ENCODE measurements around the gene TMEM183A. TPM values are rescaled to one million over a fixed set of nuclear protein-coding genes. Genes with fewer than 3 reads are reported as not detected.
"Not testable (repeated sequence)": the region's sequence is repeated elsewhere in the genome, so short reads cannot be mapped to it uniquely, and the experiment has no call there.

The TMEM183A gene
- total RNA-seq, 1 donor from 2014 or later: 131 TPM

GRCh38 chr1:202987922-202988583 lies 19.1 kb upstream of the TMEM183A start:
- DNase-seq: no peak

GRCh38 chr1:202989879-202990278 lies 17.3 kb upstream of the TMEM183A start:
- no peak for DNase-seq

GRCh38 chr1:202991112-202991511 lies 16.1 kb upstream of the TMEM183A start:
- no peak for DNase-seq

GRCh38 chr1:202994756-202995155 lies 12.4 kb upstream of the TMEM183A start:
- no peak for DNase-seq

GRCh38 chr1:202998836-202999750 lies 8.1 kb upstream of the TMEM183A start:
- no peak for DNase-seq

DNA sequence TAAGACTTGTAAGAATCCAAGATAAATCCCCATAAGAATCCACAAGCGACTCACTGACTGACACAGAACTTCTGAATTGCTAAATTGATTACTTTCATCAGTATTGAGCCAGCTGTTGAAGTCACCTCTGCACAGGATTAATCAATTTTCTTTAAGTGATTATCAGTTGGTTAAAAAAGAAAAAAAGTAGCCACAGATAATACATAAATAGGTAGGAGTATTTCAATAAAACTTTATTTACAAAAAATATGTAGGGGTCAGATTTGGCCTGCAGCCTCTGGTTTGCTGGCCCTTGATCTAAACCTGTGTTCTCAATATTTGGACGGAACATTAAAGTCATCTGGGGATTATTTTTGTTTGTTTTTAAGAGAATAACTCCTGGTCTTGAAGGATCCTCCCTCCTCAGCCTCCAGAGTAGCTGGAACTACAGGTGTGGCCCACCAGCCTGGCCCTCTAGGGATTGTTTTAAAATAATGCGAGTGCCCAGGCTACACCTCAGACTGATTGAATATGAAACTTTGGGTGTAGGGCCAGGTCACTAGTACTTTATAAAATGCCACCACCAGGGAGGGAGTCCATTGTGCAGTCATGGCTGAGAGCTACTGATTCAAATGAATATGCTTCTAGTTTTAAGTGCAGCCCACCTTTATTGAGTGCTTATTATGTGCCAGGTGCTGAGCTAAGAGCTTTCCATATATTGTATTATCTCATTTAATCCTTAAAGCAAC lies 6.8 kb upstream of the TMEM183A start:
- DNase-seq: no peak

GRCh38 chr1:203001986-203002385 lies 5.2 kb upstream of the TMEM183A start:
- no peak for DNase-seq

DNA sequence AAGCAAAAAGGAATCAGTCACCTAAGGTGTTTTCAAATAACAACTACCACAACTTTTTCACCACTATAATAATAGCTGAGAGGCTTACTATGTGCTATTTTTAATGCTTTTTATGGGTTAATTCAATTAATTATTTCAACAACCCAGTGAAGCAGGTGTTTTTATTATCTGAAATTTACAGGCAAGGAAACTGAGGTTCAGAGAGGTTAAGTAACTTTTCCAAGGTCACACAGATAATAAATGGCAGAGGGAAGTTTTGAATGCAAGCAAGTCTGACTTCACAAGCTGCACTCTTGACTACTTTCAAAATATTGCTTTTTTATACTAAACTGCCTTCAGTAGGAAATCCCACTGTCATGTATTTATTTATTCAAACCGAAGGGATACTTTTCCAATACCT lies 4.2 kb upstream of the TMEM183A start:
- DNase-seq: no peak

DNA sequence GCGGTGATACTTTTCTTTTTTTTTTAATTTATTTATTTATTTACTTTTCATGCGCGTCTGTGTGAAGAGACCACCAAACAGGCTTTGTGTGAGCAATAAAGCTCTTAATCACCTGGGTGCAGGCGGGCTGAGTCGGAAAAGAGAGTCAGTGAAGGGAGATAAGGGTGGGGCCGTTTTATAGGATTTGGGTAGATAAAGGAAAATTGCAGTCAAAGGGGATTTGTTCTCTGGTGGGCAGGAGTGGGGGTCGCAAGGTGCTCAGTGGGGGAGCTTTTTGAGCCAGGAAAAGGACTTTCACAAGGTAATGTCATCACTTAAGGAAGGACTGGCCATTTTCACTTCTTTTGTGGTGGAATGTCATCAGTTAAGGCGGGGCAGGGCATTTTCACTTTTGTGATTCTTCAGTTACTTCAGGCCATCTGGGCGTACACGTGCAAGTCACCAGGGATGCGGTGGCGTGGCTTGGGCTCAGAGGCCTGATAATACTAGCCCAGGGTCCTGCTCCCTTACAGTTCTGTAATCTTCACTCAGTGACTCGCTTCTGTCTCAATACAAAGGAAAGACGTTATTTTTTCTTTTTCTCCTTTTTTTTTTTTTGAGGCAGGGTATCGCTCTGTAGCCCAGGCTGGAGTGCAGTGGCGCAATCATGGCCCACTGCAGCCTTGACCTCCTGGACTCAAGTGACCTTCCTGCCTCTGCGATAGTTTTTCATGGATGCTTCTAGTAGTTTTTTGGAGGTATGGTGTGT lies 1.6 kb upstream of the TMEM183A start:
- not testable (repeated sequence) for DNase-seq

DNA sequence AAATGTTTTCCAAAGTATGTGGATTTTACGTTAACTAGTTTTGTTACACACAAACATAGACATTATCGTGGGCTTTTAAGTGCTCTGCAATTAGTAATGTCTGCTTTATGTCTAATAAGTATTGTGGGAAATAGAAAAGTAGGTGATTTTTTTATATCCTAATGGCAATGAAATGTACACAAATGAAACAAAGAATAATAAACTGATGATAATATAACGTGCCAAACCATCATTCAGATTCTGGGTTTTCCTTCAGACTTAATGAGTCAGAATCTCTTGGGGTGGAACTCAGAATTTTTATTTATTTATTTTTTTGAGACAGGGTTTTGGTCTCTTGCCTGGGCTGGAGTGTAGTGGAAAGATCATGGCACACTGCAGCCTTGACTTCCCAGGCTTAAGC lies 2.0 kb downstream of the TMEM183A start:
- DNase-seq: no peak

GRCh38 chr1:203011582-203011981 lies 4.4 kb downstream of the TMEM183A start:
- no peak for DNase-seq

GRCh38 chr1:203017061-203017460 lies 9.9 kb downstream of the TMEM183A start:
- no peak for DNase-seq

GRCh38 chr1:203017692-203018091 lies 10.5 kb downstream of the TMEM183A start:
- no peak for DNase-seq

GRCh38 chr1:203022855-203023254 lies 15.7 kb downstream of the TMEM183A start:
- DNase-seq: not testable (repeated sequence)

DNA sequence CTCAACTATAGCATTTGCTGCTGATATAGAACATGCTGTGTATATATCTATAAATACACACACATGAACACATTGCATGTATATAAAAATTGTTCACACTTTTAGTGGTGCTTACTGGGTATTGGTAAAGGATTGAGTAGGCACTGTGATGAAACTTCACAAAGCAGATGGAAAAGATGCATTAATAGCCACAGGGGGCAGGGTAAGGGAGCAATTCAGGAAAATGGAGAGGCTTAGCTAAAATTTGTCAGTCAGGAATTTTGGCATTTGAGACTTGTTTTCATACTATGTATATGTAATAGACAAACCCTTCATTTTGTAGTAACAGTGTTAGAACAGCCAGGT lies 18.5 kb downstream of the TMEM183A start:
- no peak for DNase-seq

DNA sequence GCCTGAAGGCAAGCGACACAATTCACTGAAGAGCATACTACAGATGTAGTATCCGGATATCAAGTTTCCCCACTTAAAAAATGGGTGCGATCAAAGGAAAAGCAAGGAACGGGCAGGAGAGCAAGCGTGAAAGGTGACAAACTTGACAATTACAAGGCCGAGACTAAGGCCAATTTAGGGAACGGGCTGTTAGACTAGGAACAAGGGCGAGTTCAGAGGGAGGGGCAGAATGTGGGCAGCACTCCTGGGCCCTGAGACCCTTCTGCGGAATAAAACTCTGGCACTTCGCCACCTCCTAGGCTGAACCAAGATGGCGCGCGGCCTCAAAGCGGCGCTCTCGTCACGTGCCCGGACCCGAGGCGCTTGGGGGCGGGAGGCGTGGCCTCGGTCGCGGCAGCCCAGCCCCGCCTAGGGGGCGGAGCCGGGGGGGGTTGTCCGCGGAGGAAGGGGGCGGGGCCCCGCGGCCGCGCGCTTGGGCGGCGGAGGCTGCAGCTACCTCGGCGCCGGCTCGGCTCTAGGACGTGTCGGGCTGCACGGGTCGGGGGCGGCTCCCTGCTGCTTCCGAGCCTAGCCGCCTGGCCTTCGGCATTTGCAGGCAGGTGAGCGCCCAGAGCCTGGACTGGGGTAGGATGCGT lies 19.0 kb downstream of the TMEM183A start, which contains the start of gene PPFIA4:
TSS of gene PPFIA4 (plus strand) at position 461 of the 635 bp plus-strand sequence. CDS start 12,518 bp downstream, outside the sequence.
- peak; percentile 80 for DNase-seq

DNA sequence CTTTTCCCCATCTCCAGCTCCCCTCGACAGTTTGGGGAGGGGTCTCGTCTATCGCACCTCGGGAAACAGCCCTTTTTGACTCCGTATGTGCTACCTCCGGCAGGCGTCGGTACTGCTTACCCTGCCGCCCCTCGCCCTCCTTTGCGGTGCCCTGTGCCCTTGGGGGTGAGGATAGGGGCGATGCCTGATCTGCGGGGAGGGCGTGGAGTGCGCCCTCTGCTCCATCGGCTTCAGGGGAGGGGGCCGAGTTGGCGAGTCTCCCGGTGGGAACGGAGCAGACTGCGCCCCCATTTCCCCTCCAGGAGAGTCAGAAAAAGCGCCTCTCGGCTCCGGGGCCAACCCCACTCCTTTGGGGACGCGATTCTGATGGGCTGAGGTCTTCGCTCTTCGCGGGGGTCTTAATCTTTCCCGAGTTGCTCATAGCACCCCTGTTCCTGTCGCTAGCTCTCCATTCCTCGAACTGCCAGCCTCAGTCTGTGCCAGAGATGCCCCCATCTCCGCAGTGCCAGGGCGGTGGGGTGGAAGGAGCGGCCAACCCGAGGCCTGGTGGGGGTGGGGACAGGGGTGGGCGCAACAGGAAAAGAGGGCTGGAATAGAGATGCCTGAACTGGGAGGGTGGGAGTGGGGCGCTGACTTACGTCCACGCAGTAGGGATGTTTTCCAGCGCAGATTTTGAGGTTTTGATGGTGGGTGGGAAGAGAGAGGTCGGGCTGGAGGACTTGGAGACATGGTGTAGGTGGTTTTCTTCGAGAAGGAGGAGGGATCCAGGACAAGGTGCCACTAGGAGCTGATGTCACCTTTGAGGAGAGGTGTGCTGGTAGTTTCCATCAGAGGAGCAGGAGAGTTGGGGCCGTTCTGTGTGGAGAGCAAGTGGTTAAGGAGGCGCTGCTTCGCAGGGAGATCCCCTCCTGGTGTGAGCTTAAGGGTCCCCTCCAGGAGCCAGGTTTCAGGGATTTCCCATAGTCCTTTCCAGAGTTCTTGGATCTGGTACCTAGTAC lies 19.8 kb downstream of the TMEM183A start:
- DNase-seq: no peak

- DNase-seq: no peak
These were observed 21.1 kb downstream of the TMEM183A start for GRCh38 chr1:203028067-203028783.

GRCh38 chr1:203028784-203029553 lies 21.8 kb downstream of the TMEM183A start:
- no peak for DNase-seq
